DOHH2 (cell line): ENCODE results near the gene SUPT20HL1.
"Not testable (repeated sequence)": the region's sequence is repeated elsewhere in the genome, so short reads cannot be mapped to it uniquely, and the experiment has no call there.

Source experiments
- H3F3A ChIP-seq: fragments of 200-600 bp; sonication (generic), shearing (Covaris generic); 2 replicates; pipeline ENCODE4 v1.6.0; 2016; ENCODE audit warnings: antibody characterized with exemption, mild to moderate bottlenecking; ENCODE audit not compliant: control insufficient read depth, insufficient read depth
- H3K27ac ChIP-seq: fragments of 200-600 bp; sonication (generic); 2 replicates; pipeline ENCODE4 v1.5.1; 2014; ENCODE audit warnings: low read depth, mild to moderate bottlenecking, low read length, moderate library complexity
- H3K27me3 ChIP-seq: fragments of 200-600 bp; sonication (generic); 2 replicates; pipeline ENCODE4 v1.6.1; 2014; ENCODE audit warnings: mild to moderate bottlenecking, low read length, mixed read lengths; ENCODE audit not compliant: control insufficient read depth
- H3K36me3 ChIP-seq: fragments of 200-600 bp; sonication (generic); 2 replicates; pipeline ENCODE4 v1.6.1; 2014; ENCODE audit warnings: mild to moderate bottlenecking, low read length, moderate library complexity, mixed read lengths; ENCODE audit not compliant: control insufficient read depth
- H3K4me1 ChIP-seq: fragments of 200-600 bp; sonication (generic); 2 replicates; pipeline ENCODE4 v1.6.1; 2014; ENCODE audit warnings: mild to moderate bottlenecking, low read length, mixed read lengths; ENCODE audit not compliant: control insufficient read depth
- H3K4me2 ChIP-seq: fragments of 200-600 bp; sonication (generic); 2 replicates; pipeline ENCODE4 v1.6.0; 2014; ENCODE audit warnings: mild to moderate bottlenecking, low read length, moderate library complexity
- H3K4me3 ChIP-seq: fragments of 200-600 bp; sonication (generic); 2 replicates; pipeline ENCODE4 v1.5.1; 2014; ENCODE audit warnings: mild to moderate bottlenecking, low read length, mixed read lengths
- H3K79me2 ChIP-seq: fragments of 200-600 bp; sonication (generic); 2 replicates; pipeline ENCODE4 v1.6.1; 2014; ENCODE audit warnings: mild to moderate bottlenecking, low read length, mixed read lengths; ENCODE audit not compliant: control insufficient read depth
- H3K9me2 ChIP-seq: fragments of 200-600 bp; sonication (generic); replicated peaks from 2 replicates; pipeline ENCODE4 v1.6.1; 2014; ENCODE audit warnings: mild to moderate bottlenecking, low read length, mixed read lengths; ENCODE audit not compliant: control insufficient read depth
- H3K9me3 ChIP-seq: fragments of 200-600 bp; sonication (generic); 2 replicates; pipeline ENCODE4 v1.6.1; 2014; ENCODE audit warnings: antibody characterized with exemption, low read length, mixed read lengths; ENCODE audit not compliant: control insufficient read depth, insufficient read depth
- H4K20me1 ChIP-seq: fragments of 200-600 bp; sonication (generic); 2 replicates; pipeline ENCODE4 v1.6.0; 2014; ENCODE audit warnings: low read depth, mild to moderate bottlenecking, antibody characterized with exemption, low read length, moderate library complexity; ENCODE audit not compliant: control insufficient read depth, insufficient read depth
- CTCF ChIP-seq: fragments of 200-600 bp; sonication (generic); IDR thresholded peaks from one replicate; pipeline ENCODE4 v1.5.1; 2014; ENCODE audit warnings: antibody characterized with exemption, mild to moderate bottlenecking, low read depth, low read length; ENCODE audit not compliant: poor library complexity, severe bottlenecking
- EZH2phosphoT487 ChIP-seq: fragments of 200-600 bp; sonication (generic); IDR thresholded peaks from 2 replicates; pipeline ENCODE4 v1.6.1; 2017; ENCODE audit warnings: borderline replicate concordance, mild to moderate bottlenecking, antibody characterized with exemption, low read length, moderate library complexity, mixed read lengths

Gene SUPT20HL1

GRCh38 chrX:24350217-24350616 is 10.2 kb upstream of the SUPT20HL1 start:
- Histone ChIP-seq H3K9me3 (no peaks in the 10 kb centered on the region), H3K4me3 (no peak overlapping the region), H3F3A (no peaks in the 10 kb centered on the region), H3K27ac (no peak overlapping the region), H3K4me2 (no peak overlapping the region), H3K36me3 (no peaks in the 10 kb centered on the region), H3K9me2 (no peaks in the 10 kb centered on the region), H3K4me1 (no peaks in the 10 kb centered on the region), H3K79me2 (no peaks in the 10 kb centered on the region), H4K20me1 (no peaks in the 10 kb centered on the region), H3K27me3 (no peaks in the 10 kb centered on the region)
- TF ChIP-seq EZH2phosphoT487 (no peak), CTCF (no peak)

GRCh38 chrX:24355095-24355494 is 5.3 kb upstream of the SUPT20HL1 start:
- Histone ChIP-seq H3K4me3 (no peak overlapping the region), H3K4me1 (no peaks in the 10 kb centered on the region), H3K36me3 (no peaks in the 10 kb centered on the region), H3K27ac (no peak overlapping the region), H4K20me1 (no peaks in the 10 kb centered on the region), H3F3A (no peaks in the 10 kb centered on the region), H3K4me2 (no peak overlapping the region), H3K9me2 (no peaks in the 10 kb centered on the region), H3K9me3 (no peaks in the 10 kb centered on the region), H3K79me2 (no peaks in the 10 kb centered on the region), H3K27me3 (no peaks in the 10 kb centered on the region)
- no peak for TF ChIP-seq EZH2phosphoT487
- TF ChIP-seq CTCF: no peak

- H3K4me1 ChIP-seq: no peaks in the 10 kb centered on the region
- H3K4me3 ChIP-seq: no peak overlapping the region
- no peaks in the 10 kb centered on the region for H3K27me3 ChIP-seq
- no peak overlapping the region for H3K4me2 ChIP-seq
- H3F3A ChIP-seq: no peaks in the 10 kb centered on the region
- no peaks in the 10 kb centered on the region for H3K36me3 ChIP-seq
- H3K79me2 ChIP-seq: no peaks in the 10 kb centered on the region
- no peak overlapping the region for H3K27ac ChIP-seq
- no peaks in the 10 kb centered on the region for H3K9me3 ChIP-seq
- no peak for TF ChIP-seq CTCF
- no peak for TF ChIP-seq EZH2phosphoT487
- H4K20me1 ChIP-seq: no peaks in the 10 kb centered on the region
- no peaks in the 10 kb centered on the region for H3K9me2 ChIP-seq
Observed at GRCh38 chrX:24357106-24357505, 3.3 kb upstream of the SUPT20HL1 start.

- H3K4me2 ChIP-seq, H3K27me3 ChIP-seq, H3K9me3 ChIP-seq, H4K20me1 ChIP-seq, H3K27ac ChIP-seq, H3K36me3 ChIP-seq, H3K79me2 ChIP-seq, H3K9me2 ChIP-seq, H3K4me3 ChIP-seq, H3K4me1 ChIP-seq, H3F3A ChIP-seq: not testable (repeated sequence)
Observed at GRCh38 chrX:24362089-24362745, 1.8 kb downstream of the SUPT20HL1 start.

GRCh38 chrX:24363432-24364181 is 3.2 kb downstream of the SUPT20HL1 start:
- not testable (repeated sequence) for H3F3A ChIP-seq, H3K27ac ChIP-seq, H3K36me3 ChIP-seq, H3K27me3 ChIP-seq, H3K4me3 ChIP-seq, H4K20me1 ChIP-seq, H3K9me2 ChIP-seq, H3K79me2 ChIP-seq, H3K9me3 ChIP-seq, H3K4me2 ChIP-seq, H3K4me1 ChIP-seq
